AG04450 (cell line): ENCODE data around the gene SLC22A23. TPM values are rescaled to one million over a fixed set of nuclear protein-coding genes. Genes with fewer than 3 reads are reported as not detected.

Source experiments
- CTCF ChIA-PET: fragments of 300-600, 350-600 bp; formaldehyde crosslinking; extraction: SDS; loops from one replicate; lab custom pipeline; 2022; ENCODE audit warnings: antibody characterized with exemption, inconsistent platforms; lab: Charles Lee
- POLR2A ChIA-PET: fragments of 350-600 bp; formaldehyde crosslinking; extraction: SDS; loops from one replicate; lab custom pipeline; 2021; ENCODE audit warnings: antibody characterized with exemption, inconsistent platforms; lab: Yijun Ruan, JAX
- DNase-seq: peaks from one replicate; pipeline ENCODE4 v3.0.0-alpha.2; 2011; ENCODE audit warnings: low read depth, low spot score
- H3K27ac ChIP-seq: one replicate; pipeline ENCODE4 v1.5.1; 2012; ENCODE audit warnings: low read depth, low read length, control low read depth
- H3K27me3 ChIP-seq: one replicate; pipeline ENCODE4 v1.6.0; 2012; ENCODE audit warnings: low read length; ENCODE audit not compliant: control insufficient read depth, insufficient read depth
- H3K4me3 ChIP-seq: 2 replicates; pipeline ENCODE4 v1.5.1; 2011; ENCODE audit warnings: mild to moderate bottlenecking, low read depth, low read length, control low read depth
- H3K9me3 ChIP-seq: 2 replicates; pipeline ENCODE4 v1.5.1; 2012; ENCODE audit warnings: low read length; ENCODE audit not compliant: control insufficient read depth, insufficient read depth
- polyA plus RNA-seq: library from polyadenylated mRNA; depleted of rRNA; stranded (reverse); fragments of >200 nt; gene quantifications from 2 replicates; pipeline ENCODE4 v1.2.3, GENCODE V29; 2011
- TF ChIP-seq, protein P1 (sequence below): IDR thresholded peaks from 2 replicates; pipeline ENCODE4 v1.5.1; 2011; ENCODE audit warnings: low read depth, low read length, control low read depth, inconsistent platforms

Gene SLC22A23
- polyA plus RNA-seq, 1 experiment: not detected

DNA sequence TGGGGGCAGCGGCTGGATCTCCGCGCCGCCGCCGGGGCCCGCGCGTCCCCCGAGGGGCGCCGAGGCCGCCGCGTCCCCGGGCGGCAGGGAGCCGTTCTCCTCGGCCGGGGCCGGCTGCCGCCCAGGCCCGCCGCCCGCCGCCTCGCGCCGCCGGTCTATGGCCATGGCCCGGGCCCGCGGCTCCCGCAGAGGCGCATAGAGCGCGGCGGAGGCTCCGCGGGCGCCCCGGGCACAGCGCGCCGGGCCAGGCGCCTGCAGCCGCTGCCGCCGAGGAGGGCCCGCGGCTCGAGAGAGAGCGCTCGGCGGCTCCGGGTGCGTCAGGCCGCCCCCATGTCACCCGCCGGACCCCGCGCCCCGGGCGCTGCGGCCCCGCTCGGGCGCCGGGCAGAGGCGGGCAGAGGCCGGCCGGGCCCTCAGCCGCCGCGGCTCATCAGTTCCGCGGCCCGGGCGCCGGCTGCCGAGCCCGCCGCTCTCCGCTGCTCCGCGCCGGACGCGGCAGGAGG is 404 bp downstream of the SLC22A23 start:
- H3K27ac ChIP-seq: no peak overlapping the region
- CTCF ChIA-PET: interaction anchor here (0.6 to 1.0 kb wide), 3 partner anchors 16 to 261 kb away, joined by 3 to 4 read pairs (median 3); no protein-coding TSS in a partner anchor
- POLR2A ChIA-PET: no interaction called here
- DNase-seq: no peak
- TF ChIP-seq, protein P1, sequence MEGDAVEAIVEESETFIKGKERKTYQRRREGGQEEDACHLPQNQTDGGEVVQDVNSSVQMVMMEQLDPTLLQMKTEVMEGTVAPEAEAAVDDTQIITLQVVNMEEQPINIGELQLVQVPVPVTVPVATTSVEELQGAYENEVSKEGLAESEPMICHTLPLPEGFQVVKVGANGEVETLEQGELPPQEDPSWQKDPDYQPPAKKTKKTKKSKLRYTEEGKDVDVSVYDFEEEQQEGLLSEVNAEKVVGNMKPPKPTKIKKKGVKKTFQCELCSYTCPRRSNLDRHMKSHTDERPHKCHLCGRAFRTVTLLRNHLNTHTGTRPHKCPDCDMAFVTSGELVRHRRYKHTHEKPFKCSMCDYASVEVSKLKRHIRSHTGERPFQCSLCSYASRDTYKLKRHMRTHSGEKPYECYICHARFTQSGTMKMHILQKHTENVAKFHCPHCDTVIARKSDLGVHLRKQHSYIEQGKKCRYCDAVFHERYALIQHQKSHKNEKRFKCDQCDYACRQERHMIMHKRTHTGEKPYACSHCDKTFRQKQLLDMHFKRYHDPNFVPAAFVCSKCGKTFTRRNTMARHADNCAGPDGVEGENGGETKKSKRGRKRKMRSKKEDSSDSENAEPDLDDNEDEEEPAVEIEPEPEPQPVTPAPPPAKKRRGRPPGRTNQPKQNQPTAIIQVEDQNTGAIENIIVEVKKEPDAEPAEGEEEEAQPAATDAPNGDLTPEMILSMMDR: no peak
- H3K4me3 ChIP-seq: peak overlapping the region; percentile 13; the same call in 1 of the 2 replicates
- no peaks in the 10 kb centered on the region; the same call in 1 of the 2 replicates for H3K9me3 ChIP-seq
- H3K27me3 ChIP-seq: peaks cover 66% of the 10 kb centered on the region

DNA sequence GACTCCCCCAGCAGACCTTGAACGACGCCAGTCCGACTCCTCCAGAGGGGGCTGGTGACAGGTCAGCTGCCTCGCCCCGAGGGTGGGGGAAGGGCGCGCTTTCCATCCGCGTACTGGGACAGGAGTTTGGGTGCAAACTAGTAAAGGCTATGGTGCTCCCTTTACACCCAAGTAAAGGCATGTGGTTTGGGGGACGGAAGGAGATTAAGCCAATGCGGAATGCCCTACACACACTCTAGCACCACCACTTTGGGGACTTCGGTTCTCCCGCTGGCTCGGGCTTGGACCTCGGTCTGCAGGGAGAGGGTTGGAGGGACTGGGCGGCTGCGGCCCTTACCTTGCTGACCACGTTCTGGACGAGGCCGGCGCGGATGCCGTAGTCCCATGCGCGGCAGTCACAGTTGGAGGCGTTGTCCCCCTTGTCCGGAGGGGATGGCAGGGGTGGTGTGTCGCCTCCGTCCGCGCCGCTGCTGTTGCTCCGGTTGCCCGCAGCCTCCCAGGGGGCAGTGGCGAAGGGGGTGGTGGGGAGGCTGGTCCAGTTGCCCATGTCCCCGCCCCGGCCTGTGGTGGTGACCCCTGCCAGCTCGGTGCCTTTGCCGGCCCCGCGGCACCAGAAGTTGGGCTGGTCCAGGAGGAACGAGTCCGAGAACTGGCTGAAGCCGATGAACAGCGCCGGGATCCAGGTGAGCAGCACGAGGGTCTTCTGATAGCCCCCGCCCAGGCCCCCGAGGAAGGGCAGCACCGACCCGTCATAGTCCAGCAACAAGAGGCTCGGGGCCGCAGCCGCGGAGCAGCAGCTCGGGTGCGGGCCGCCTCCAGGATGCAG is 1.1 kb downstream of the SLC22A23 start:
- Histone ChIP-seq H3K27me3 (peaks cover 66% of the 10 kb centered on the region), H3K27ac (no peak overlapping the region), H3K9me3 (no peaks in the 10 kb centered on the region; the same call in 1 of the 2 replicates), H3K4me3 (peak overlapping the region; percentile 13; the same call in 1 of the 2 replicates)
- DNase-seq: no peak
- POLR2A ChIA-PET: no interaction called here
- CTCF ChIA-PET: interaction anchor here (0.7 kb wide), 1 partner anchor 503 kb away, joined by 3 read pairs; no protein-coding TSS in a partner anchor
- TF ChIP-seq, protein P1: no peak

DNA sequence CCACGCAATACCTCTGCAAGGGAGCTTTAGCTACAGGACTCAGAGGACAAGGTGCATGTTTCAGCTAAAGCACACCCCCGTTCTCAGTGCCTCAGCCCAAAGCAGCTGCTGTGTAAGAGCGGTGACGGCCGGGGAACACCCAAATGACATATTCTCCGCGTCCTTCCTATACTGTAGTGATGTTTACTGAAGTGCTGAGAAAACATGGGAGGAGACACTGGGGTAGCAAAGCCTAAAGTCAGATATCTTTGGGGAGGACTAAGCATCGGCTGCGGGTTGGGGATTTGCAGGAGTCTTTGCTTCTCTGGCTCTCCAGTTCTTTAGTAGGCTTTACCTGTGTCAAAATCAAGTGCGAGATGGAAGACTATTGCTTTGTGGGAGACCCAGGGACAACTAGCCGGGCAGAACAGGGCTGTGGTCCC is 1.7 kb downstream of the SLC22A23 start:
- ChIA-PET CTCF (interaction anchor here (0.7 to 1.2 kb wide), 2 partner anchors 12 to 503 kb away, joined by 3 read pairs; no protein-coding TSS in a partner anchor), POLR2A (no interaction called here)
- no peak for DNase-seq

DNA sequence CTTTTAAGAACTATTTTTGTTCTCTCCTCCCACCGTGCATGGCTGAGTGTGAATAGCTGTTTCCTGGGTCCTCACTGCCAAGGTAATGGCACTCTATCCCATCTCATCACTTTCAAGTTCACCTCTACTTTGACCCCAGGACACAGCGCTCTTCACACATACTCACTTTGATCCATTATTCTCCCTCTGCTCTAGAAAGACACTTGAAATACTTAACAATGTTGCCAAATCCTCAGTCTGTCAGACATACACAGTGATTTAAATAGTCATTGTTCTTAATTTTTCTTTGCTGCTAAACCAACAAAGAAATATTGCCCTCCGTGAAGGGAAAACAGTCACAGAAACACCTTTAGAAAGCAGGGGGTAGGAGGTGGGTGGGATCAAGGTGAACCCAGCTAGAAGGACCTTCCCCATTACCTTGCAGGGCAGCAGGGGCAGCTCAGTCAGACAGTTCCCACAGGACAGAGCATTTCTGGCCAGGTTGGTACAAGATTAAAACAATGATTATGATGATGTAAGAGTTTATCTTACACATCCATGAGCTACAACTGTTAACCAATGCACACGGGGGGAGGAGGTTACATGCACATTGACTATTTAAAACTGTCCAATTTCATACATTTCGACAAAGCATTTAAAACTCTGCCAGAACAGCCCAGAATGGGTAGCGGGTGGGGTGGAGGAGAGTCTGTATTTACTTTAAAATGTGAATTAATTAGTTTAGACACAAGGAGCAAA is 2.4 kb downstream of the SLC22A23 start:
- TF ChIP-seq, protein P1: no peak
- POLR2A ChIA-PET: no interaction called here
- Histone ChIP-seq H3K27ac (no peak overlapping the region), H3K27me3 (peaks cover 59% of the 10 kb centered on the region), H3K9me3 (no peaks in the 10 kb centered on the region; the same call in 1 of the 2 replicates), H3K4me3 (no peak overlapping the region)
- no peak for DNase-seq
- CTCF ChIA-PET: interaction anchor here (1.2 kb wide), 1 partner anchor 11 kb away, joined by 3 read pairs; no protein-coding TSS in a partner anchor

More for the DNA sequence above, 1.7 kb downstream of the SLC22A23 start:
- no peak overlapping the region for H3K27ac ChIP-seq
- peaks cover 65% of the 10 kb centered on the region for H3K27me3 ChIP-seq
- H3K4me3 ChIP-seq: no peak overlapping the region
- H3K9me3 ChIP-seq: no peaks in the 10 kb centered on the region; the same call in 1 of the 2 replicates
- TF ChIP-seq, protein P1: no peak
